GM19035 (cell line): ENCODE results near the gene SLCO3A1.

Experiments used
- ATAC-seq: cut with Tn5 transposase; IDR thresholded peaks from one replicate; pipeline ENCODE4 v1.9.1; 2021; ENCODE audit not compliant: unreplicated experiment

Gene SLCO3A1

DNA sequence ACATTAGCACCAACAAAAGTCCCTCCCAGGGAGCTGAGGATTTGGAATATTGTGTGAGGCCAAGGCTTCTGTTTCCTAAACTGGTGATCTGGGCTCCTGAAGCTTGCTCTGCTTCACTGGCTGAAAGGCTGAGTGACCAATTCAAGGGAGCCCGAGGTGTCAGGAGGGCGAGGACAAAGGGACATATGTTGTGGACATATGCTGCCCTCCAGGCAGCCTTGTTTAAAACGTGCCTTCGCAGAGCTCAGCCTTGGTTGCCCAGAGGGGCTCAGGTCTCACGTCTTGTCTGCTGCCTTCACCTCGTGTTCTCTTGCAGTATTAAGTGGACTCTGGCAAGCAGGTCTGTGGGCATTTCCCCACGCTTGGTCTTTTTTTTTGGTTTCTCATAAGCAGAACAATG, 7.0 kb downstream of the SLCO3A1 start:
- ATAC-seq = no peak

- ATAC-seq = no peak
Observed at GRCh38 chr15:91861223-91861622, 7.7 kb downstream of the SLCO3A1 start.

DNA sequence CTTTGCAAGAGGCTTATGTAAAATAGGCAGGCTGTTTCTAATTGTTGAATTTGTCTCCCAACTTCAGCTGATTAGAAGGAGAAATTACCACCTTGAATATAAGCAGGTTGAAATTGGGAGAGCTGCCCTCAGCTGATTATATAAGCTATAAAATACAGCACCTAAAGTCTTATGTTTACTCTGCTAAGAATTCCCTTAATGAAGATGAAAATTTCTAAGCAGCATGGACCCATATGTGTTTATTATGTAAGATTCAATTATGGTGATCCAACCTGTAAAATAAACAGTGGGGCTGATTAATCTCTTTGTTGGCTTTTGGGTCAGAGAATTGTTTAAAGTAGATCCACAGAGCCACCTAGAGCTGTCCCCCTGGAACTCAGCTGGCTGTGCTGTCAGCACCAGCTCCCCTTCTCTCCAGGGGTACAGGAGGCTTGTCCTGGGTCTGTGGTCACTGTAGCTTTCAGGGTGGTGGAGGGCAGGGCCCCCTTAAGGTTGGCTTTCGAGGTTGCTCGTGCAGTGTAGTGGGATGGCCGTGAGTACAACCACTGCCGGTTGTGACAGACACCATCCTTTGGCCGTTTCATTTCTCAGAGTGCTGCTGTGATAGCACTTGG, 9.5 kb downstream of the SLCO3A1 start:
- ATAC-seq = no peak

- no peak for ATAC-seq
Observed at GRCh38 chr15:91863621-91864255, 10.2 kb downstream of the SLCO3A1 start.

DNA sequence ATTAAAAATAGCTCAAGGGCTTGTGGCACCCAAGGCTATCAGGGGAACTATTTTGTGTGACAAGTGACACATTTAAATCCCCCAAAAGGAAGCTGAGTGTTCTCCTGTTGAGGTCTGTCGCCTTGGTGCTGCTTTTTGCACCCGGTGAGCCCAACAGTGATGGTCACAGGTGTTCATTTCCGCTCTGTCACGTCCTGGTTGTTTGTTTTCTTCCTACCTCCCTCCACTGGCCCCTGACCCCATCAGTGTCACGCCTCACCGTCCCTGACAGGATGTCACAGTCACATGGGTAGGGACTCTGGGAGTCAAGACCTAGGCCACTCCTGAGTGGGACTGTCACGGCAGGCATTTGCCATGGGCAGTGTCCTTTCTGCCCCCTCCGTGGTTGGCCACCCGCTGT, 11.2 kb downstream of the SLCO3A1 start:
- no peak for ATAC-seq

DNA sequence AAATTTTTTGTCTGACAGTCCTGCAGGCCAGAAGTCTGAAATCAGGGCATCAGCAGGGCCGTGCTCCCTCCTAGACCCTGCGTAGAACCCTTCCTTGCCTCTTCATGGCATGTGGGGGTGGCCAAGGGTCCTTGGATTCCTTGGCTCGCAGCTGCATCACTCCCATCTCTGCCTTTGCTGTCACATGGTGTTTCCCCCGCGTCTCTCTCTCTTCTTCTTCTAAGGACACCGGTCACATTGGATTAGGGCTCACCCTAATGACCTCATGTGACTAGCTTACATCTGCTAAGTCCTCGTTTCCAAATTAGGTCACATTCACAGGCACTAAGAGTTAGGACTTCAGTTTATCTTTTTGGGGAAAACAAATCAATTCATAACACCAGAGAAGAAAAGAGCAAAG, 12.0 kb downstream of the SLCO3A1 start:
- no peak for ATAC-seq

DNA sequence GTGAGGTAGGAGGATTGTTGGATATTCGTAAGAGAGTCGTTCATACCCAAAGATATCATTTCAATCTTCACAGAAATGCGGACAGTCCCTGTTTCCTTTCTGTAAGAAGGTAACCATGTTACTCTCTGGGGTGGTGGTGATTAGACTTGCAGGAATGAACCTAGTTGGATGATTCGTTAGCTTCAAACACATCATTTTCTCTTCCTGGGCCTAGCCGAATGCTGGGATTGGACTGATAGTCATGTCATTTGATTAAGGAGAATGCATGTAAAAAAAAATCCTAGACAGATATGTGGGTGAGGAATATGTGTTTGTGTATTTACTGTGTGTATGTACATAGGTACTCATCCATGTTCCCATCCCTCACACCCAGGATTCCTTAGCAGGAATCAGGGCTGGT, 12.4 kb downstream of the SLCO3A1 start:
- ATAC-seq = no peak

DNA sequence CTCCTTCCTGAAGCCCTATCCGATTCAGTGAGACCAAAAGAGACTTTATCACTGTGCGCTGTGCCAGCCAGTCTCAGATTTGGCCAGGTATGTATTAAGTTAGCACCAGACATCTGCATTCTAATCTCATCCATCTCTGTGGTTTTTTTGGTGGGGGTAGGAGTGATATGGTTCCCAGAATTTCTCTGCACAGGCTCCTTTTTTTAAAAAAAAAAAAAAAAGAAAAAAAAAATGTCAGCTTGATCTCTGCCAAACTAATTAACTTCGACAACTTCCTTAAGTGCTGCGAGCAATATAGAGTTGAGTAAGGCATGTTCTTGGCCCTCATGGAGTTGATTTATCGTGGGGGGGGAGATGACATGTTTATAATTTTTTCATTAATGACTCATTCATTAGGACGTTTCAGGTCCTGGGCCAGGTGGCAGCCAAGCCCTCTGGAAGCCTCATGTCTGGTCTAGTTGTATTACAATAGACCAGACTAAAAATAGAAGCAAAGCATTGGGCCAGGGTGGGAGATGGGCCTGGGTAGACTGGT, 12.9 kb downstream of the SLCO3A1 start:
- ATAC-seq = no peak

DNA sequence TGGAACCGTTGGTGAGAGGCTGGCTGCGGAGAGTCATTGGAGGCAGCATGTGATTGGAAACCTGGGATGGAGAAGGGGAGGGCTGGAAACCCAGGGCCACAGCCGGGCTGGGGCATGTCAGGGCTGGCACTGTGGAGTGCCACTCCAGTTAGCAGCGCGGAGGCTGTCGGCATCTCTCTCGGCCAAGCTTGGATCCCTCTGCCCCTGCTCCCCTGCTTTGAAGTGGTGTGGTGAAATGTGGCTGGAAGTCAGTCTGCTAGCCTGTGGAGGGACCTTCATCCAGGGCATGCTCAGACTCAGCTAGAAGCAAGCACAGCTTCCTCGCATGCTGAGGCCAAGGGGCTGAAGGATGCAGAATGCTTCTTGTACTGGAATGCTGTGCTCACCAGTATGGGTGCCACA, 13.5 kb downstream of the SLCO3A1 start:
- ATAC-seq = no peak

- ATAC-seq = no peak
Observed at GRCh38 chr15:91867581-91868026, 14.1 kb downstream of the SLCO3A1 start.

GRCh38 chr15:91870876-91871537, 17.5 kb downstream of the SLCO3A1 start:
- no peak for ATAC-seq

DNA sequence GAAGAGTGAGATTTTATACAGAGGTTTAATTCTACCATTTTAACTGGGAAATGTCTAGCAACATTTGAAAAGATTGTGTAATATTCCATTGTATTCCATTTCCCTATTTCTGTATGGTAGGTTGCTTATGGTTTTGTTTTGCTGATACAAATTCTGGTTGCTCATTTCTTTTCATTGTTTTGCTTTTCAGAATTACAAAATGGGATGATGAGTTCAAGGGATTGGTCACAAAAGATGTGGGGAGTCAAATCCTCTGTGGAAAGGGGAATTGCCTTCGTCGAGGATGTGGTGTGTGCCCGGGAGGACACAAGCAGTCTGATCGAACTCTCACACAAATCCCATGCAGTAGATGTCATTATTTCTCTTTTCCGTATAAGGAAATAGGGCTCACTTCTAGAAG, 18.3 kb downstream of the SLCO3A1 start:
- no peak for ATAC-seq

DNA sequence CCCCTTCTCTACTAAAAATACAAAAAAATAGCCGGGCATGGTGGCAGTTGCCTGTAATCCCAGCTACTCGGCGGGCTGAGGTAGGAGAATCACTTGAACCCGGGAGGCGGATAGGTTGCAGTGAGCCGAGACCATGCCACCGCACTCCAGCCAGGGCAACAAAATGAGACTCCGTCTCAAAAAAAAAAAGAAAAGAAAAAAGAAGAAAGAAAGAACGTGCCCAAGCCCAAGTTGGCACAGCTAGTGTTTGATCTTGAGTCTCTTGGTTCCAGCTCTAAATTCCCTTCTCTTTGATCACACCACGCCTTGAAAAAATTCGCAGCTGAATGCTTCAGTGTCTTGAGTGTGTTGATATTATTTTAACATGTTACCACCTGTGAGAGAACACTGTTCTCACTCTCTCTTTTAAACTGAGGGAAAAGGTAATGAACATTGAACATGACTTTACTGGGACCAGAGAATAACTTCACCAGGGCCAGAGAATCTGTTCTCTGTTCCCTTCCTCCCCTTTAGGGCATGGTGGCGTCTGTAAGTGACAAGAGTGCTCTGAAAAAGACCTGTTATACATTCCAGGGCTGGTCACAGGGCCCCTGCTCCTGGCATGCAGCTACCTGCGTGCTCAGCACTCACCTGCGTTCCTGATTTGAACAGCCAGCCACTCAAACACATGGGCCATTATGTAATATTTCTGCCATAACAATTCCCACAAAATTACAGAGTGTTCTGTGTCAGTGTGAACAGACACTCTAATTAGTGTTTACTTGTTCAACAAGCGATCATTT, 19.0 kb downstream of the SLCO3A1 start:
- no peak for ATAC-seq

GRCh38 chr15:91873138-91873536, 19.6 kb downstream of the SLCO3A1 start:
- no peak for ATAC-seq

DNA sequence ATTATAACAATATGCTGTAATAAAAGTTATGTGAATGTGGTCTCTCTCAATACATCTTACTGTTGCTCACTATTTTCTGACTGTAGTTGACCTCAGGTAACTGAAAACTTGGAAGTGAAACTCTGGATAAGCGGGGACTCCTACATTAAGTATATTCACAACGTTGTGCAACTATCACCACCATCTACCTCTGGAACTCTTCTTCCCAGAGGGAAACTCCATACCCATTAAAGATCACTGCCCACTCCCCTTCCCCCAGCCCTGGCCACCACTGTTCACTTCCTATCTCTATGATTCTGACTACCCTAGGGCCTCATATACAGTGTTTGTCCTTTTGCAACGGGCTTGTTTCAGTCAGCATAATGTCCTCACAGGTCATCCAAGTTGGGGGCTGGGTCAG, 20.7 kb downstream of the SLCO3A1 start:
- ATAC-seq = no peak

DNA sequence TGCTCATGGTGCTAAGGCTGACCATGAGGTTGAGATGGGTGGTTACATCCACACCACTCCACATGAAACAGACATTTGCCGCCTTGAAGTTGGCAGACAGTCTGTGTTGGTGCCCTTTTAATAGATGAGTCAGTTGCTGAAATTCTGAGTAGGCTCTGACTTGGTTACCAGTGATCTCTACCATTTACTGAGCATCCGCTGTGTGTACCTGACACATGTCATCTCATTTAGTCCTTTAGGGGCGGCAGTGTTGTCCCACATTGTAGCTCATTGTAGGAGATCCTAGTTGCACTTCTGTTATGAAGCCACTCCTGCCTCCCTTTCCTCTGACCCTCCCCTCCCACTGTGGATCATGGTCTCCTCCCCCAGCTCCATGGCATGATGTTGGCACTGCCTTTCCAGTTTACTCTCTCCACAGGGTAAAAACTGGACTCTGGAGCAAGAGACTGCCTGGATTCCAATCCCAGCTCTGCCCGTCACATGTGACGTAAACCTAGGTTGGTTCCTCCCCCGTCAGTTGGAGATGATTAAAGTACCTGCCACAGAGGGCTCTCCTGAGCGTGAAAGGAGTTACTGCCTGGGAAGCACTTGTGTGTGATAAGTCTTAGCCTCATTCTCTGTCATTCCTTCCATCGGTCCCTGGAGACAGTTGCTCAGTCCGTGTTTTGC, 21.6 kb downstream of the SLCO3A1 start:
- no peak for ATAC-seq

GRCh38 chr15:91876187-91876586, 22.7 kb downstream of the SLCO3A1 start:
- ATAC-seq = no peak

- ATAC-seq = no peak
Observed at GRCh38 chr15:91878319-91878870, 24.9 kb downstream of the SLCO3A1 start.

- no peak for ATAC-seq
Observed at GRCh38 chr15:91879158-91879557, 25.6 kb downstream of the SLCO3A1 start.

DNA sequence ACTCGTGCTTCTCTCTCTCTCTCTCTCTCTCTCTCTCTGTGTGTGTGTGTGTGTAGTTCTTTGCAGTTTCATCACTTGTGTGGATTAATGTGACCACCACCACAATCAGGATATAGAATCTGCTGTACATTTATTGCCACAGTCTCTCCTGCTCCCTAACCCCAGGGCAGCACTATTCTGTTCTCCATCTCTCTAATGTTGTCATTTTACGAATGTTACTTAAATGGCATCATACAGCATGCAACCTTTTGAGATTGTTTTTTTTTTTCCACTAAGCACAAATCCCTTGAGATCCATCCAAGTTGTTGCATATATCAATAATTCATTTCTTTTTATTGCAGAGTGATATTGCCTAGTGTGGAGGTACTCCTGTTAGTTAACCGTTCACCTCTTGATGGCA, 26.9 kb downstream of the SLCO3A1 start:
- no peak for ATAC-seq
